Activated CD8-positive, alpha-beta memory T cell treated with anti-CD3 and anti-CD28 coated beads, Interleukin-2, amount 50 U/mL, for 1 hour (primary cell): ENCODE measurements around the gene TRIM58.

ENCODE experiments used
- DNase-seq: peaks from one replicate; pipeline ENCODE4 v3.0.0-alpha.2; 2020; ENCODE audit errors: extremely low read depth

TRIM58 gene

DNA sequence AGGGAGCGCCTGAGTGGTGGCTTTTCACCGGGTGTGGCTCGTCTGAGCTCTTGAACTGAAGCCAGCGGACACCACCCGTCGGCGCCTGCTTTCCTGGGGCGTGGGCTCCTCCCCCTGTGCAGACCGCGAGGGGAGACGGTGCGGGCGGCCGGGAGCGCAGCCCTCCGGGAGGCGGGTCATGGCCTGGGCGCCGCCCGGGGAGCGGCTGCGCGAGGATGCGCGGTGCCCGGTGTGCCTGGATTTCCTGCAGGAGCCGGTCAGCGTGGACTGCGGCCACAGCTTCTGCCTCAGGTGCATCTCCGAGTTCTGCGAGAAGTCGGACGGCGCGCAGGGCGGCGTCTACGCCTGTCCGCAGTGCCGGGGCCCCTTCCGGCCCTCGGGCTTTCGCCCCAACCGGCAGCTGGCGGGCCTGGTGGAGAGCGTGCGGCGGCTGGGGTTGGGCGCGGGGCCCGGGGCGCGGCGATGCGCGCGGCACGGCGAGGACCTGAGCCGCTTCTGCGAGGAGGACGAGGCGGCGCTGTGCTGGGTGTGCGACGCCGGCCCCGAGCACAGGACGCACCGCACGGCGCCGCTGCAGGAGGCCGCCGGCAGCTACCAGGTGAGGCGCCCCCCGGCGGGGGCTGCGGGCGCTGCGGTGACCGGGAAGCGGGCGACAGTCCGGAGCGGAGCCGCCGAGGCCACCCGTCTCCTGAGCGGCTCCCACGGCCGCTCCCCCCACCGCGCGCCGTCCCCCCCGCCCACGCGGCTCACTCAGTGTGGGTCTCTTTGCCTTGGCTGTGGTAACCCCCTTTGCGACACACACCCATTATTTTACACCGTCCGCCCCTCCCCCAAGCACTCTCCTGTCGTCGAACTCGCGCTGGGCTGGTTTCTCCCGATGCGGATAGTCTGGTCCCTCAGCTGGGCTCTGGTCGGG, at the start of gene TRIM58:
Gene TRIM58 (plus strand): TSS at position 119 of the 916 bp plus-strand sequence. CDS start 60 bp downstream, at position 179.
- DNase-seq, result no peak

- DNase-seq, result no peak
Observed at GRCh38 chr1:247812637-247813036, 44.4 kb upstream of the TRIM58 start.

- no peak for DNase-seq
Observed at GRCh38 chr1:247822060-247822459, 34.9 kb upstream of the TRIM58 start.

DNA sequence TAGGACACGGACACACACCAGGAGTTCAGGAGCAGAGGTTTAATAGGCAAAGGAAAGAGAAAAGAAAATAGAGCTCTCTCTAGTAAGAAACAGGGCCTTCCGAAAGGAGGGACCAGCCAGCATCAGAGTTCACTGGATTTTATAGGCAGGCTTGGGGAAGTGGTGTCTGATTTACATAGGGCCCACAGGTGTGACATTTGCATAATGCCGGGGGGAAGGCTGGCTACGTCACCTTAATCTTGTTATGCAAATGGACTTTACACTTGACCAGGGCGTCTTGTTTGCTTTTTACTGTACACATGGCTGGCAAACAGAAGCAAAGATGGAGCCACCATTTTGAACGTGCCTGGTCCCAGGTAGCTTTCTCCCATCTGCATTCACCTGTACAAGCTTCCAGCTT, 33.0 kb upstream of the TRIM58 start, which contains the start of gene OR14A16:
Gene OR14A16 (minus strand): TSS at position 97 of the 400 bp plus-strand sequence. CDS start 8,390 bp downstream, outside the sequence.
- no peak for DNase-seq

DNA sequence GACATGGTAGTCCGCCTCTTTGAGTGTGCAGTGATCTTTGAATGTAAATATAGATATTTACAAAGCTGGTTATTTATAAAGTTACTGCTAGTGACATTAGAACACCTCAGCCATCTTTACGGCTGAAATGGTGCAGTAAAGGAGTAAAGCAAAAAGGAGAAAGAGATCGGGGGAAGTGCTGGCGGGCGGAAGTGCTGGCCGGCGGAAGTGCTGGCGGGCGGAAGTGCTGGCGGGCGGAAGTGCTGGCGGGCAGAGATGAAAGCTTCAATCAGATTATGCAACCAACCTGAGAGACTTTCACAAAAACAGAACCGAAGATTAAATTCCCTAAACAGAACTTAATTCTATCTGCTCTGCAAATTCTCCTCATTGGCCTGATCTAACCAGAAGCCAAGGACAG, 31.6 kb upstream of the TRIM58 start:
- no peak for DNase-seq

GRCh38 chr1:247829656-247830055, 27.3 kb upstream of the TRIM58 start:
- no peak for DNase-seq

- DNase-seq, result no peak
Observed at GRCh38 chr1:247833601-247834000, 23.4 kb upstream of the TRIM58 start.

DNA sequence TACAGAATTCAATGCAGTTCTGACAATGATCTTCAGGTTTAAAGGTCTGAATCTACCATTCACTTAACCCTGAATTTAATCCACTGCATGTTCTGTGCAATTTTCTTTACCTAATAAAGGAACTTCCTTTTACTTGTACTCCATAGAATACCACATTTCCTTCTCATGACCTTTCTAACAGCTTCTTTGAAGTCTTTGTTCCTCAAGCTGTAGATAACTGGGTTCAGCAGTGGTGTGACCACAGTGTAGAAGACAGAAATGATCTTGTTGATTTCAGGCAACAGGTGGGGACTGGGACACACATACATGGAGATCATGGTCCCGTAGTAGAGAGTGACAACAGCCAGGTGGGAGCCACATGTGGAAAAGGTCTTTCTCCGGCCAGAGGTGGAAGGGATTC, 16.2 kb upstream of the TRIM58 start:
- no peak for DNase-seq

DNA sequence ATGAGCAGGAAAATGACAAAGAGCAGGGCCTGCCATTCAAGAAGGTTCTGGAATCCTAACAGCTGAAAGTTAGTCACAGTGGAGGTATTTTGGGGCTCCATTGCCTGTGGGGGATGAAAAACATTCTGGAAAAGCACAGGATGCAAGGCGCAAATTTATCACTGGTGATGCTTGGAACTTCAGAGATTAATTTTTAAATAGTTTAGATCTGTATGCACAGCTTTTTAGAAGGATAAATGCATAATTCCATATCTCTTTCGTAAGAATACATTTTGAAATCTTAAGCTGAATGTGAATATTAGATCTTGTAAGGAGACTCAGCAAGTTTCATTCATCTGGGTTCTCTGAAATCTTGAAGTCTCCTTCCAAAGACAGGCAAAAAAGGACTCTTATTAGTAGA, 15.2 kb upstream of the TRIM58 start, which contains the start of gene OR11L1:
Gene OR11L1 (minus strand): TSS at position 101 of the 400 bp plus-strand sequence. CDS start 0 bp downstream, at position 101.
- DNase-seq, result no peak

- no peak for DNase-seq
Observed at GRCh38 chr1:247843411-247843810, 13.6 kb upstream of the TRIM58 start.

GRCh38 chr1:247845011-247845692, 11.8 kb upstream of the TRIM58 start:
- no peak for DNase-seq

GRCh38 chr1:247845693-247846017, 11.3 kb upstream of the TRIM58 start:
- no peak for DNase-seq

- no peak for DNase-seq
Observed at GRCh38 chr1:247848346-247848745, 8.6 kb upstream of the TRIM58 start.

DNA sequence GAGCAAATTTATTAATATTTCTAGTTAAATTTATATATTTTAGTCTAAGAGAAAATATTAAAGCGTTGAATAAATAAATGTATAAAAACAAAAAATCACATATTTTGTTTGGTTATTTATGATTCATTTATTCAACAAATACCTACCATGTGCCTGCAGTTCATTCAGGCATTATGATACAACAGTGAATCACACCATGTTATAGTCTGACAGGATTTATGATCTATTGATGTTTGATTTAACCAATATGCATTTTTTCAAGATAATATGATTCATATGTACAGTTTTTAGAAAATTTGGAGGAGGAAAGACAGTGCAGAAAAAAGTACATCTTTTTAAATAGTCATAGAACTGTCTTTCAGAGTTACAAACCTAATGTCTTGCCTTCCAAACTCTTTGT, 7.4 kb upstream of the TRIM58 start:
- no peak for DNase-seq

DNA sequence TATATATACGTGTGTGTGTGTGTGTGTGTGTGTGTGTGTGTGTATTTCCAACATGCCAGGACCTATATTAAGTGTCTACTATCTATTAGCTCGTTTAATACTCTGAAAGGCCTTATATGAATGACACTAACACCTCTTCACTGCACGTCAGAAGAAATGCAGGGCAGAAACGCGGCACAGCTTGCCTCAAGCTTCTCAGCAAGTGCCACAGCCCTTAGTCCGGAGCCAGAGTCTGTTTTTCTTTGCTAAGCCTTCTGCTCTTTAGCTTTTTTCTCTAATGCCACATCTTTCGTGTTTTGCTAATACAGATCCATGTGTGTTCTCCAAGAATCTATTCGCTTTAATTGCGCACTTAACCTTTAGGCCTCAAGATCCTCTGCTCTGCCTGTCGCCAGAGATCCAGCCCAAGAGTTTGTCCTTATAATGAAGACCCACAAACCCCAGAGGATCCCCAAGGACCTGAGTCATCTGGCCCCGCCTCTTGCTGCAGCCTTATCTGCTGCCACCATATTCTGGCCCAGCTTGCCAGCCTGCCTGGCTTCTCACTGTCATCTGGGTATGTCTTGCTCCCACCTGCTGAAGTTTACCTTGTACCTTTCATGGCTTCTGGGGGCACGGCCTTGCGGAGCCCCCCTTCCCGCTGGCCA, 2.0 kb upstream of the TRIM58 start:
- no peak for DNase-seq

DNA sequence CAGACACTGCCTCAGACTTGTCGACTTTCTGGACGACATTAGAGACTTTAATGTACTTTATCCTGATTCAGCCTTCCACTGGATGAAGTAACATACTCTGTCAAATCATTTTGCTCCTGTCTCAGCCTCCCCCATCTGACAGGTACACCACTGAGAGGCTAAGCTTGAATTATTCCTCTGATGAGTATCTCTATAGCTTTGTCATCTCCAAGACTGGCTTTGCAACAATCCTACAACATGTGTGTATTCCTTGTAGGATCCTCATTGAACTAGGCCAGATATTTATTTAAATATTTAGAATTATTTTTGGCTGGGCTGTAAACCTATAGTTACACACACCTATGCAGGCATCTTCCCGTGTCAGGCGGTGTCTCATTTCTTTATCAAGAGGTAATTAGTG, 1.1 kb upstream of the TRIM58 start:
- DNase-seq, result no peak

GRCh38 chr1:247857985-247858619, 1.1 kb downstream of the TRIM58 start:
- DNase-seq, result no peak

DNA sequence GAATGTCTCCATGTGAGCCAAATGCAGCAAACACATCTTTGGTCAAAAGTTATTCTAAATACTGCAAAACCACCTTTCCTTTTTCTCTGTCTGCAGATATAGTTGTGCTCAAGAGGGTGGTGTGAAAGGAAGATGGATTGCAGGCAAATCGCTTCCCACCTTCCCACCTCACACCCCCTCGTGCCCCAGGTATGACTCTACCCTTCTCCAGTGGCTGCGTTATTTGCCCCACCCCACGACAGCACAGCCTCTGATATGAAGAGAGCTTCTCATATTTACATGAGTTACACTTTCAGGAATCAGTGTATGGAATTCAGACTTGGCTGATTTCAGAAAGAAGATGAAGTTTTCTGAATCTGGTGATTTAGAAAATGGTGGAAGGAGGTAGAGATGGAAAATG, 5.8 kb downstream of the TRIM58 start:
- no peak for DNase-seq

DNA sequence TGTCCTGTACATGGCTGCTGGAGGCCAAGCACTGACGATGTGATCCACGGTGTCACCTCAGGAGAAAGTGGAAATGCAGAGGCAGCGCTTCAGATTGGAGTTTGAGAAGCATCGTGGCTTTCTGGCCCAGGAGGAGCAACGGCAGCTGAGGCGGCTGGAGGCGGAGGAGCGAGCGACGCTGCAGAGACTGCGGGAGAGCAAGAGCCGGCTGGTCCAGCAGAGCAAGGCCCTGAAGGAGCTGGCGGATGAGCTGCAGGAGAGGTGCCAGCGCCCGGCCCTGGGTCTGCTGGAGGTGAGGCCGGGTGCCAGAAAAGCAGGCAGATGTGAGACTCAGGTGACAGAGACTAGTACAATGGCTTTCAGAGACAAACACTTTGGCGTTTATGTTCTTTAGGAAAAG, 7.7 kb downstream of the TRIM58 start:
- DNase-seq, result no peak

- no peak for DNase-seq
Observed at GRCh38 chr1:247865416-247865815, 8.4 kb downstream of the TRIM58 start.

- no peak for DNase-seq
Observed at GRCh38 chr1:247883346-247883745, 26.4 kb downstream of the TRIM58 start.
